Right atrium auricular region (tissue), 2 donors: ENCODE data around the gene KCNV2. TPM values are rescaled to one million over a fixed set of nuclear protein-coding genes. Genes with fewer than 3 reads are reported as not detected.
"Not testable (repeated sequence)": the region's sequence is repeated elsewhere in the genome, so short reads cannot be mapped to it uniquely, and the experiment has no call there.

Experiments used
- DNase-seq: peaks from one replicate; pipeline ENCODE4 v3.0.0-alpha.2; 2019; ENCODE audit warnings: low spot score
- H3K27ac ChIP-seq, 2 donors: fragments of 200-600 bp; sonication (generic); 1 replicate in 1 of 2; 2 replicates in 1 of 2; pipeline ENCODE4 v1.5.1; 2016 to 2019
- H3K27me3 ChIP-seq, 2 donors: fragments of 200-600 bp; sonication (generic); one replicate each; pipeline versions ENCODE4 v1.5.1 to v1.6.0; 2017 to 2019
- H3K36me3 ChIP-seq: fragments of 200-600 bp; sonication (generic); one replicate; pipeline ENCODE4 v1.5.1; 2016
- H3K4me1 ChIP-seq, 2 donors: fragments of 200-600 bp; sonication (generic); one replicate each; pipeline versions ENCODE4 v1.5.1 to v1.6.0; 2017 to 2019
- H3K4me3 ChIP-seq, 2 donors: fragments of 200-600 bp; sonication (generic); 1 replicate in 1 of 2; 2 replicates in 1 of 2; pipeline ENCODE4 v1.5.1; 2017 to 2019; ENCODE audit warnings: mild to moderate bottlenecking in 1 of 2, moderate library complexity in 1 of 2
- H3K9me3 ChIP-seq, 2 donors: fragments of 200-600 bp; sonication (generic); one replicate each; pipeline ENCODE4 v1.5.1; 2019
- total RNA-seq, 2 donors: library from RNA; depleted of rRNA; stranded (reverse); fragments of >200 nt; gene quantifications; one replicate each; pipeline ENCODE4 v1.1.0, GENCODE V29; 2016
- TF ChIP-seq, protein P1 (sequence below), 2 donors: fragments of 200-600 bp; sonication (generic); IDR thresholded peaks; one replicate each; pipeline ENCODE4 v1.5.1; 2019; ENCODE audit warnings: antibody characterized with exemption in 2 of 2

Gene KCNV2
- total RNA-seq, 2 donors from 2014 or later = not detected

DNA sequence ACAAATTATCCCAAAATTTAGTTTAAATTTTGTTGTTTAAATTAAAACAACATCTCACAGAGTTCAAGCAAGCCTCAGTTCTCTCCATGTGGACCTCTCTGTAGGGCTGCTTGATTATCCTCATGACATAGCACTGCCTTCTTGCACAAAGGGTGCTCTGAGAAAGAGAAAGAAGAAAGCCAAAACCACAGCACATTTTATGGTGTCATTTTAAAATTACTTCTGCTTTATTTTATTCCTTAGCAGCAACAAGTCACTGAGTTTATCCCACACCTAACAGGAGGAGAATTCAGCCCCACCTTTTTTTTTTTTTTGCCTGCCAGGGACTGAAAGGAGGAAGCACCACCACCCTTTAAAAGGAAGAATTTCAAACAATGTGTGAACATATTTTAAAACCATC lies 12.8 kb upstream of the KCNV2 start:
- no peak for DNase-seq
- H3K9me3 ChIP-seq = no peaks in the 10 kb centered on the region
- H3K4me1 ChIP-seq = no peaks in the 10 kb centered on the region
- H3K4me3 ChIP-seq = no peak overlapping the region
- no peaks in the 10 kb centered on the region for H3K27me3 ChIP-seq
- H3K36me3 ChIP-seq = no peaks in the 10 kb centered on the region
- TF ChIP-seq, protein P1, sequence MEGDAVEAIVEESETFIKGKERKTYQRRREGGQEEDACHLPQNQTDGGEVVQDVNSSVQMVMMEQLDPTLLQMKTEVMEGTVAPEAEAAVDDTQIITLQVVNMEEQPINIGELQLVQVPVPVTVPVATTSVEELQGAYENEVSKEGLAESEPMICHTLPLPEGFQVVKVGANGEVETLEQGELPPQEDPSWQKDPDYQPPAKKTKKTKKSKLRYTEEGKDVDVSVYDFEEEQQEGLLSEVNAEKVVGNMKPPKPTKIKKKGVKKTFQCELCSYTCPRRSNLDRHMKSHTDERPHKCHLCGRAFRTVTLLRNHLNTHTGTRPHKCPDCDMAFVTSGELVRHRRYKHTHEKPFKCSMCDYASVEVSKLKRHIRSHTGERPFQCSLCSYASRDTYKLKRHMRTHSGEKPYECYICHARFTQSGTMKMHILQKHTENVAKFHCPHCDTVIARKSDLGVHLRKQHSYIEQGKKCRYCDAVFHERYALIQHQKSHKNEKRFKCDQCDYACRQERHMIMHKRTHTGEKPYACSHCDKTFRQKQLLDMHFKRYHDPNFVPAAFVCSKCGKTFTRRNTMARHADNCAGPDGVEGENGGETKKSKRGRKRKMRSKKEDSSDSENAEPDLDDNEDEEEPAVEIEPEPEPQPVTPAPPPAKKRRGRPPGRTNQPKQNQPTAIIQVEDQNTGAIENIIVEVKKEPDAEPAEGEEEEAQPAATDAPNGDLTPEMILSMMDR (IDR thresholded peaks at IDR 0.05) = no peak
- no peak overlapping the region for H3K27ac ChIP-seq

DNA sequence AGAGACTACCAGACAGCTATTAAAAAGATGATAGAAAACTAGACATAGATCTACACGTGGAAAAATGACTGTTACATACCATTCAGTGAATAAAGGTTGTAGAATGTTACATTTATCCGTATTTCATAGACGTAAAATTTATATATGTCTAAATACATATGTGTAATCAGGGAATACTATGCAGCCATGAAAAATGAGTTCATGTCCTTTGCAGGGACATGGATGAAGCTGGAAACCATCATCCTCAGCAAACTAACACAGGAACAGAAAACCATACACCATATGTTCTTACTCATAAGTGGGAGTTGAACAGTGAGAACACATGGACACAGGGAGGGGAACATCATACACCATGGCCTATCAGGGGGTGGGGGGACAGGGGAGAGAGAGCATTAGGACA lies 10.1 kb upstream of the KCNV2 start:
- not testable (repeated sequence) for H3K4me1 ChIP-seq, H3K27me3 ChIP-seq, H3K9me3 ChIP-seq, H3K27ac ChIP-seq, DNase-seq, H3K4me3 ChIP-seq, H3K36me3 ChIP-seq

DNA sequence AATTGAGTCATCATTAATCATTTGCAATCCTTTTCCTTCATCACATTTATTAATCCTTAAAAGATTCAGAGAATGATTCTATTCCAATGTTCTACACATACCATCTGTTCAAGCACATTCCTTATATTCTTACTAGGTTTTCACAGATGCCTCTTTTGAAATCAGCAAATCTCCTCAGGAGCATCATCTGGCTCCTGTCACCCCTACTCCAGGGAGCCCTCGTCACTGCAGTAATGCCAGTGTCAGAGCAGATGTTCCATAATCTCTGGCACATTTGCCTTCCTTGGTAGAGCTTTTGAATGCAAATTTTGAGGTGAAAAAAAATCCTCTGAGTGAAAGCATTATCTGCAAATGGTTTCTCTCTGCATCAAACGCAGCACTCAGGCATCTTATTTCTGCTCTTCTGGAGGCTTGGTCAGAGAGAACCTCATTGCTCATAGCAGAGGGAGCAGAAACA lies 7.6 kb upstream of the KCNV2 start:
- no peaks in the 10 kb centered on the region for H3K36me3 ChIP-seq
- DNase-seq = no peak
- no peaks in the 10 kb centered on the region for H3K9me3 ChIP-seq
- H3K27me3 ChIP-seq = no peaks in the 10 kb centered on the region
- TF ChIP-seq, protein P1 (IDR thresholded peaks at IDR 0.05) = no peak
- no peak overlapping the region for H3K4me3 ChIP-seq
- peaks cover 0 to 5% of the 10 kb centered on the region in 2 donors for H3K4me1 ChIP-seq
- H3K27ac ChIP-seq = no peak overlapping the region

DNA sequence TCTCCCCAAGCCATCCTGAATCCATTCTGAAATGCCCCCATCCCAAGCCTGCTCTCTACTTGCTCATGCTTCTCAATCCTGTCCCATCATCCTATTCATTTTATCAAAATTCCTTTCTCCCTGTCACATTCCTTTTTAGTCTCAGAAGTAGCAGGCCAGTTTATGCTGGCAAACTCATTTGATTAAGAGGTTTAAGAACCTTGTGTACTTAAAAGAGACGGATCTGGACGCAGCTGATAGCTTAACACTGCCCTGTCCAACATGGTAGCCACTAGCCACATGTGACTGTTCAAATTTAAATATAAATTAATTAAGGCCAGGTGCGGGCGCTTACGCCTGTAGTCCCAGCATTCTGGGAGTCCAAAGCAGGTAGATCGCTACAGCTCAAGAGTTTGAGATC lies 5.6 kb upstream of the KCNV2 start:
- H3K36me3 ChIP-seq = no peaks in the 10 kb centered on the region
- H3K4me3 ChIP-seq = no peak overlapping the region
- no peaks in the 10 kb centered on the region for H3K9me3 ChIP-seq
- peaks cover 0 to 5% of the 10 kb centered on the region in 2 donors for H3K4me1 ChIP-seq
- DNase-seq = no peak
- no peak overlapping the region for H3K27ac ChIP-seq
- TF ChIP-seq, protein P1 (IDR thresholded peaks at IDR 0.05) = no peak
- no peaks in the 10 kb centered on the region for H3K27me3 ChIP-seq

DNA sequence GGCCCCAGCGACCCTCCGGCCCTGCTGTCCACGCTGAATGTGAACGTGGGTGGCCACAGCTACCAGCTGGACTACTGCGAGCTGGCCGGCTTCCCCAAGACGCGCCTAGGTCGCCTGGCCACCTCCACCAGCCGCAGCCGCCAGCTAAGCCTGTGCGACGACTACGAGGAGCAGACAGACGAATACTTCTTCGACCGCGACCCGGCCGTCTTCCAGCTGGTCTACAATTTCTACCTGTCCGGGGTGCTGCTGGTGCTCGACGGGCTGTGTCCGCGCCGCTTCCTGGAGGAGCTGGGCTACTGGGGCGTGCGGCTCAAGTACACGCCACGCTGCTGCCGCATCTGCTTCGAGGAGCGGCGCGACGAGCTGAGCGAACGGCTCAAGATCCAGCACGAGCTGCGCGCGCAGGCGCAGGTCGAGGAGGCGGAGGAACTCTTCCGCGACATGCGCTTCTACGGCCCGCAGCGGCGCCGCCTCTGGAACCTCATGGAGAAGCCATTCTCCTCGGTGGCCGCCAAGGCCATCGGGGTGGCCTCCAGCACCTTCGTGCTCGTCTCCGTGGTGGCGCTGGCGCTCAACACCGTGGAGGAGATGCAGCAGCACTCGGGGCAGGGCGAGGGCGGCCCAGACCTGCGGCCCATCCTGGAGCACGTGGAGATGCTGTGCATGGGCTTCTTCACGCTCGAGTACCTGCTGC lies 839 bp downstream of the KCNV2 start:
- TF ChIP-seq, protein P1 (IDR thresholded peaks at IDR 0.05) = no peak
- H3K4me1 ChIP-seq = no peaks in the 10 kb centered on the region

DNA sequence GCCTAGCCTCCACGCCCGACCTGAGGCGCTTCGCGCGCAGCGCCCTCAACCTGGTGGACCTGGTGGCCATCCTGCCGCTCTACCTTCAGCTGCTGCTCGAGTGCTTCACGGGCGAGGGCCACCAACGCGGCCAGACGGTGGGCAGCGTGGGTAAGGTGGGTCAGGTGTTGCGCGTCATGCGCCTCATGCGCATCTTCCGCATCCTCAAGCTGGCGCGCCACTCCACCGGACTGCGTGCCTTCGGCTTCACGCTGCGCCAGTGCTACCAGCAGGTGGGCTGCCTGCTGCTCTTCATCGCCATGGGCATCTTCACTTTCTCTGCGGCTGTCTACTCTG lies 1.4 kb downstream of the KCNV2 start:
- Histone ChIP-seq H3K27ac (no peak overlapping the region), H3K4me3 (no peak overlapping the region), H3K36me3 (no peaks in the 10 kb centered on the region), H3K9me3 (no peaks in the 10 kb centered on the region), H3K27me3 (no peaks in the 10 kb centered on the region), H3K4me1 (no peaks in the 10 kb centered on the region)
- TF ChIP-seq, protein P1 (IDR thresholded peaks at IDR 0.05) = no peak
- no peak for DNase-seq

More for the DNA sequence above, 839 bp downstream of the KCNV2 start:
- H3K4me3 ChIP-seq = no peak overlapping the region
- H3K36me3 ChIP-seq = no peaks in the 10 kb centered on the region
- no peaks in the 10 kb centered on the region for H3K9me3 ChIP-seq
- DNase-seq = no peak
- no peaks in the 10 kb centered on the region for H3K27me3 ChIP-seq
- H3K27ac ChIP-seq = no peak overlapping the region
